KG1 (cell line): ENCODE results near the gene FZR1.
A peak's percentile ranks its signal among the peaks of the same experiment; 100 is the strongest.
"Not testable (repeated sequence)": the region's sequence is repeated elsewhere in the genome, so short reads cannot be mapped to it uniquely, and the experiment has no call there.

Source experiments
- DNase-seq: peaks from one replicate; lab custom pipeline; 2025; lab: John Stamatoyannopoulos, UW

The FZR1 gene

GRCh38 chr19:3573858-3574637 lies 67.9 kb downstream of the FZR1 start:
- DNase-seq, result peak; percentile 58

- no peak for DNase-seq
Observed at GRCh38 chr19:3575260-3575741, 69.2 kb downstream of the FZR1 start.

- DNase-seq, result no peak
Observed at GRCh38 chr19:3575949-3576673, 70.0 kb downstream of the FZR1 start.

GRCh38 chr19:3576696-3577443 lies 70.8 kb downstream of the FZR1 start:
- DNase-seq, result no peak

GRCh38 chr19:3577723-3578344 lies 71.7 kb downstream of the FZR1 start:
- no peak for DNase-seq

- DNase-seq, result no peak
Observed at GRCh38 chr19:3578390-3578789, 72.3 kb downstream of the FZR1 start.

- no peak for DNase-seq
Observed at GRCh38 chr19:3580156-3580934, 74.2 kb downstream of the FZR1 start.

GRCh38 chr19:3581792-3582191 lies 75.7 kb downstream of the FZR1 start:
- DNase-seq, result not testable (repeated sequence)

GRCh38 chr19:3584036-3584802 lies 78.1 kb downstream of the FZR1 start:
- DNase-seq, result not testable (repeated sequence)

GRCh38 chr19:3585301-3586126 lies 79.4 kb downstream of the FZR1 start, which contains the start of gene GIPC3:
GIPC3 (plus strand) TSS chr19:3585478; CDS start chr19:3585598, 120 bp downstream.
- no peak for DNase-seq

GRCh38 chr19:3586127-3586626 lies 80.1 kb downstream of the FZR1 start:
- peak; percentile 32 for DNase-seq

- DNase-seq, result no peak
Observed at GRCh38 chr19:3586707-3587346, 80.7 kb downstream of the FZR1 start.
